NCI-H345 treated with DMSO at 0.1 percent for 48 hours (cell line): Measurements from ENCODE around the gene DUSP2.

Source experiments
- DNase-seq: peaks from one replicate; lab custom pipeline; 2025; ENCODE audit not compliant: unreplicated experiment; lab: John Stamatoyannopoulos, UW

Gene DUSP2

DNA sequence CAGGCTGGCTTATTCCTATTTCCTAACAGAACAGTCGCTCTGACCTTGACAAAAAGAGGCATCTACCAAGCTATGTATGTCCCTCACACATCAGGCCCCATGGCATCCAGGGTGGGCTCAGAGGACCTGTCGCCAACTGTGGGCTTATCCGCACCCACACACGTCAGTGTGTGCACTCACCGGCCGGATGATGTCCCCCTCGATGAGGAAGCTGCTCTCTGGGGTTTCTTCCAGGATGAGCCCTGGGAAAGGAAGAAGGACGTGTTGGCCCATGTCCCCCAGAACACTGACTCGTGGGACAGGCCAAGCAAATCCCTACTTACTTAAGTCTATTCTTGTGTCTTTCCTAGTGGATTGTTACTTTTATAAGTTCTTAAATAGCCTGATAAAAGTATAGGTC is 10.1 kb downstream of the DUSP2 start:
- no peak for DNase-seq

DNA sequence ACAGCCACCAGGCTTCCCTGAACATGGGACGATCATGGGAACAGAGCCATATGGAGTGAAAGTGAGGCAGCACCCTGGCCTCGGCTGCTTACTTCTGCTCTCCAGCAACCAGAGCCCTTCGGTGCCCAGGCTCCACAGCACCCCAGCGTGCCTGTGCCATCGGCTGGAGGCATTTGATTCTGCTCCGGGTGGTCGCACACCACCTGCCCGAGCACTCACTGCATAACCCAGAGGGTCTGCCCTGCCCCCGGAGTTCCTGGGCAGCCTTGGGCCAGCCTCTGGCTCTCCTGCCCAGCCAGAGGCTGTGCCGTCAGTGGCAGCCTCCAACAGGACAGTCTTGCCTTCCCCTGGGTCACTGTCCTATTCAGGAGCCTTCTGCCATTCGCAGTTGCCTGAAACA is 10.8 kb downstream of the DUSP2 start:
- no peak for DNase-seq

DNA sequence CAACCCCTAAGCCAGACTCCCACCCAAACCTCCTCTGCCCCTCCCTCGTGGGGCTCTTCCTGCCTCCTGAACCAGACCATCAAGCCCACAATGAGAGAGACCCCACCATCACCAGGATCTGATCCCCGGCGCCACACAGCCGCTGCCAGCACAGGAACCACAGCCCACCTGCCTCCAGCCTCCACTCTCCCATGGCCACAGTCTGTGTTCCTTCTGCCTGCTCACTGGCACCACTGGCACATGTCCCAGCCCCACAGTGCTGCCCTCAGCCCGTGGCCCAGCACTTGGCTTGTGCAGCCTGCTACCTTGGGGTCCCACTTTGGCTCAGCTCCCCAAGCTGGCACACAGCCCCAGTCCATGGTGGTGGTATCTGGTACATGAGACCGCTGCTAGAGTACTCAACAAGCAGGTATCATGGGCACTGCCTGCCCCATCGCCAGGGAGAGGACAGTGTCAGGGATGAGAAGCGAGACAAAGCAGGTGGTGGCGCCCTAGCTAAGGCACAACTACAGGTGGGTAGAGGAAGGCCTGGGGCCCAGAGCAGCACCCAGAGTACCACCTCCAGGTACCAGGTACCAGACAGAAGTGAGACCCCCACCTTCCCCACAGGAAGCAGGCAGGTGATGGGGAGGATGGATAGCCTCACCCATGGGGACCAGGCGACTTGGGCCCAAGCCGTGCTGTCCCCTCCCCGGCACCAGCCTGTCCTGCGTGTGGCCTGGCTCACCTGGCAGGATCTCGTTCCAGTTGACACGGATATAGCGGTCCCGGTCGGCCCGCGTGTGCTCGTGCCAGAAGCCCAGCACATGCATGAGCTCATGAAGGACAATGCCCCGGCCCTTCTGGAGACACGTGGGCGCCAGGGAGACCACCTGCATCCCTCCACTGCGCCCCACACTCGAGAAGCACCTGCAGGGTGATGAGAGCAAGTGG is 13.2 kb downstream of the DUSP2 start:
- no peak for DNase-seq

- no peak for DNase-seq
Measured at GRCh38 chr2:96131152-96131812, 14.0 kb downstream of the DUSP2 start.

DNA sequence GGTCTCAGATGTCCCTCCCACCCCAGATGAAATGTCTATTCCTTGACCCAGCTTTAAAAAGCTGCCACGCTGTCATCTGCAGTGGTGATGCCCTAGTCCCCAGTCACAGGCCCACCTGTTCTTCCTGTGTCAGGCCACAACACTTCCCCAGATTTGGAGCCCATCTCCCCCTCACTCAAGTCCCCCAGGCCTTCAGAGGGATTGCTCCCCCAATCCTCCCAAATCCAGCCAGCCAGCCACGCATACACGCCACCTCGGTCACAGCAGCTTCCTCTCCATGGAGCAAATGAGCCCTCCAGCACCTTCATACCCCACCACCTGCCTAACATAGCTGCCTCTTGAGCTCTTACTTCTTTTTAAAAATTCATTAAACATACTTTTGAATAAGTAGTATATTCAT is 14.8 kb downstream of the DUSP2 start:
- no peak for DNase-seq

GRCh38 chr2:96129528-96130120 is 15.6 kb downstream of the DUSP2 start:
- no peak for DNase-seq

- DNase-seq = no peak
Measured at GRCh38 chr2:96128456-96128855, 16.8 kb downstream of the DUSP2 start.

GRCh38 chr2:96124406-96125265 is 20.6 kb downstream of the DUSP2 start:
- no peak for DNase-seq

DNA sequence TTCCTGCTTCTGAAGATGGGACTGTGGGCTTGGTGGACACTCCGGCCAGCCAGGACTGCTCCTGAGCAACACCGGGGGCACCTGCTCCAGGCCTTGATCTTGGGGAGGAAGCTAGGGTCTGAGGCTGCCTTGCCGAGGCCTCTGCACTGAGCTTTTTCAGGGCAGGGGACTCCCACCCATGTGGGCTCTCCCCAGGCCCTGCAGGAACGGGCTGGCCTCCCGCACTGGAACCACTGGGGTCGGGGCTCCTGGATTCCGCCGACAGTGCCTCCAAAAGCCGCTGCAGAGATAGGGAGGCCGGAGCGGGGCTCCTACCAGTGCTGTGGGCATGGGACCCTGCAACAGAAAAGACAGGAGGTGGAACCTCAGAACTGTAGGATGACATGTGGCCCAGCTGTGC is 21.3 kb downstream of the DUSP2 start:
- DNase-seq = no peak

DNA sequence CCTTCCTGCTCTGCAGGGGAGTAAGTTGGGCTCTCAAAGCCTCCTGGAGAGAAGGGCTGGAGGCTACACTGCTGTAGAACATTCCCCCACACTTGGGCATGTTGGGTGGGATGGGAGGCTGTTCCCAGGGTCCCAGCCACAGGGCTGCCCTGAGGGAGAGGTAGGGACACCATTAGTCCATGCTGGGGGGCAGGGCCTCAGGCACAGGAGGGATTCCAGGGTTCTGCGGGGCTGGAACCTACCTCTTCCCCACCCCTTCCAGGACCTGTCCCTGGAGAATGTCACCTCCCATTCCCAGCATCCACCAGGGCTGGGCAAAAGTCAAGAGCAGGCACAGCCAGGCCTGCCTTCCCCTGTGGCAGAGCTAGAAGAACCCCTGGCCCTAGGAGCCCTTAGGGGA is 21.9 kb downstream of the DUSP2 start:
- DNase-seq = no peak

GRCh38 chr2:96122391-96122790 is 22.8 kb downstream of the DUSP2 start:
- DNase-seq = no peak

GRCh38 chr2:96121414-96121813 is 23.8 kb downstream of the DUSP2 start:
- DNase-seq = no peak

- DNase-seq = no peak
Measured at GRCh38 chr2:96120991-96121390, 24.2 kb downstream of the DUSP2 start.

DNA sequence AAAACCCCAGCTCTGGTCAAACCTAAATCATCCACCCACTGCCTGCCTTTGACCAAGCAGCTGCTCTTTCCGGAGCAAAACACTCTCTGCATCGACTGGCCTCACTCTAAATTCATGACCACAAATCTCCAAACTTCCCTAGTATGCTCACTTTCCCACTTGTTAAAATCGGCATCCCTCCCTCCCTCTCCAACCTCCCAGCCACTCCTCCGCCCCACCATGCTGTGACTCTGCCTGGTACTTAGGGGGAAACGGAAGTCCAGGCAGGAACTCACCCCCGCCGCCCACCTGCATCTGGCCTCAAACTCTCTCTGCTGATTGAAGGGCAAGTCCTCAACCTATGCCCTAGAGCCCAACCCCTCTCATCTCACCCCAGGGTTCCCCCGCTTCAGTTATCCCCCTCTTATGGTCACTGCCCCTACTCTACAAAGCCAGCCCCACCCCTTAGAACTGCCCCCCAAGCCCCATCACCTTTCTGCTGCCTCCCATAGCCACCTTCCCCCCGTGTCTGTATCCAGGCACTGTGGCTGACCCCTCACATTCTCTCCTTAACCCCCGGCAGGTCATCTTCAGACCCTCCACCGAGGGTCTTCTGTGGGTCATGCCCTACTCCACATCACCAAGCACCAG is 25.0 kb downstream of the DUSP2 start:
- no peak for DNase-seq

DNA sequence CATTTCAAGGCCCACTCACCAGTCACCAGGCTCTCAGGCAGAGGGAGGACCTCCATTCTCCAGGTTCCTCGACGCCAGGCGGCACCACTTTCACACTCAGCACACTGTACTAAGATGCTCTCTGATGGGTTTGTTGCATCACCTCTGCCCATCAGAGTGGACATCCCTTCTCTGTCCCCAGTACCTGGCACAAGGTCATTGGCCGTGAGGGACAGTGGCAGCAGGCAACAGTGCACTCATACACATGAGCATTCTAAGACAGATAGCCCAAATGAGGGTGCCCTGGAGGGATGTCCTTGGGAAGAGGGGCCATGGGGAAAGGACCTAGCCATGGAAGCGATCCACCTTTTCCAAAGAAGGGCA is 25.9 kb downstream of the DUSP2 start:
- no peak for DNase-seq

GRCh38 chr2:96118698-96119388 is 26.4 kb downstream of the DUSP2 start:
- no peak for DNase-seq

GRCh38 chr2:96117701-96118588 is 27.3 kb downstream of the DUSP2 start:
- DNase-seq = no peak

DNA sequence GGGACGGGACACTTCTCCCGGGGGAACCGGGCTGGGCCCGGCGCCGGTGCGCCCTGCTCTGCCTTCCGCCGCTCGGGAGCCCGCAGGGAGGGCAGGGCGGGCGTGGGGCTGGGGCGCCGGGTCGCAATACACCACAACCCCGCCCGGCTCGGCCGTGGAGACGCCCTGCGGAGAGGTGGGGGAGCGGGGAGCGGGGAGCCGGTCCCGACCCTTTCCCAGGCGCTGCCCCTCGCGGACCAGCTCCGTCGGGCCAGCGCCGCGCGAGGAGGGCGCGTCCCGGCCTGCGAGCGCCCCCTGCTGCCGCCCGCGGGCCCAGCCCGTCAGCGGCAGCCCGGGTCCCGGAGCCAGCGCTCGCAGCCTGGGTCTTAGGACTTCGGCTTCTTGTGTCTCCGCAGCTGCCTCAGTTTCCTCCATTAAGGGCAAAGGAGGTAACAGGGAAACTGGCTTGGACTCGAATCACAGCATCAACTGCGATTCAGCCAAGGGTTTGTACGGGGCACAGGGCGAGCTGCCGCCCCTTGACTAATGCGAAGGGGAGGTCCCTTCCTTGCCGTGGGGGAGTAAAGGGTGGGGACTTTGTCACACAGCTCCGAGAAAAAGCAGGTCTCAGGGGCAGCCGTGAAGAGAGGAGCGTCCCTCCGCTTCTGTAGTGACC is 28.2 kb downstream of the DUSP2 start:
- peak; percentile 27 for DNase-seq

DNA sequence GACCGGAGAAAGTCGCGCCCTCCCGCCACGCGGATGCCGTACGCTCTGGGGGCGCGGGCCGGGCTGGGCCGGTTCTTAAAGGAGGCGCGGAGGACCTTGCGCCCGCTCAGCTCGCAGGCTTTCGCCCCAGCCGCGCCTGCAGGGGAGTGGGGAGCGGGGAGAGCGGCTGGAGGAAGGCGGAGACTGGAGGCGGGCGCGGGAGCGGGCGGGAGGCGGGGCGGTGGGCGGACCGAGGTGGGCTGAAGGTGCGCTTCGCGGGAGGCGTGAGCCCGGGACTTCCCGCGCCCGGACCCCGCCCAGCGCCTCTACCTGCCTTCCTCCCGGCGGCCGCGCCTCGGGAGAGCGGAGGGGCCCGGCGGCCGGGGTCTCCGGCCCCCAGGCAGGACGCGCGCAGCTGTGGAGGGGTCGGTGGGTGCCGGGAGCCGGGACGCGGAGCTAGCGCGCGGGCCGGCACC is 28.8 kb downstream of the DUSP2 start, which contains the start of gene ADRA2B:
TSS of gene ADRA2B (minus strand) at position 148 of the 455 bp plus-strand sequence. CDS start 422 bp downstream, outside the sequence.
- DNase-seq = no peak
